ENCODE results near the gene CMTM6. TPM values are rescaled to one million over a fixed set of nuclear protein-coding genes. Genes with fewer than 3 reads are reported as not detected.

The CMTM6 gene
- total and polyA plus RNA-seq, 9 of the 15 experiments (the other 6 are each of a cell fraction or from before 2014, with no cell fraction given) = 8.9 to 39.7 (median 19.5) TPM

GRCh38 chr3:32502118-32502945 is at the start of gene CMTM6 (continued):
- TF ChIP-seq ATF1 (CRISPR knock-in tag; IDR thresholded peaks at IDR 0.05) = no peak
- peak; percentile 57 for TF ChIP-seq ATF1 (tag; IDR thresholded peaks at IDR 0.05)
- TF ChIP-seq SLC30A9 (CRISPR knock-in tag; IDR thresholded peaks at IDR 0.05) = no peak
- no peak for TF ChIP-seq SMC3 (conservative IDR thresholded peaks at IDR 0.05; ENCODE audit: insufficient read depth, low read depth, low read length)
- TF ChIP-seq, protein P1, sequence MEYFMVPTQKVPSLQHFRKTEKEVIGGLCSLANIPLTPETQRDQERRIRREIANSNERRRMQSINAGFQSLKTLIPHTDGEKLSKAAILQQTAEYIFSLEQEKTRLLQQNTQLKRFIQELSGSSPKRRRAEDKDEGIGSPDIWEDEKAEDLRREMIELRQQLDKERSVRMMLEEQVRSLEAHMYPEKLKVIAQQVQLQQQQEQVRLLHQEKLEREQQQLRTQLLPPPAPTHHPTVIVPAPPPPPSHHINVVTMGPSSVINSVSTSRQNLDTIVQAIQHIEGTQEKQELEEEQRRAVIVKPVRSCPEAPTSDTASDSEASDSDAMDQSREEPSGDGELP (CRISPR knock-in tag; IDR thresholded peaks at IDR 0.05; ENCODE audit: borderline replicate concordance) = peak; percentile 84
- TF ChIP-seq KDM5B (IDR thresholded peaks at IDR 0.05; ENCODE audit: insufficient replicate concordance, low read depth, low read length) = peak; percentile 72
- peak; percentile 88 for TF ChIP-seq RBFOX2 (IDR thresholded peaks at IDR 0.05; ENCODE audit: low read depth, low read length)
- TF ChIP-seq ZKSCAN1 (IDR thresholded peaks at IDR 0.05; ENCODE audit: low read depth, low read length) = peak; percentile 51; the same call in 1 of the 2 replicates
- no peak for TF ChIP-seq TCF7L2 (IDR thresholded peaks at IDR 0.05; ENCODE audit: low read depth, low read length)
- 0 out of 2 replicates have a peak, but pooled peaks have one; percentile 45 for TF ChIP-seq MTA2 (IDR thresholded peaks at IDR 0.05; ENCODE audit: low read depth)
- TF ChIP-seq ELF1 (tag; IDR thresholded peaks at IDR 0.05) = peak; percentile 73
- TF ChIP-seq NR2C1 (IDR thresholded peaks at IDR 0.05) = no peak
- TF ChIP-seq NR2C1 (tag; IDR thresholded peaks at IDR 0.05) = no peak
- TF ChIP-seq SIN3B (IDR thresholded peaks at IDR 0.05; ENCODE audit: low read depth) = 0 out of 2 replicates have a peak, but pooled peaks have one; percentile 16
- peak; percentile 55 to 68; a peak in 3 of 4 replicates for TF ChIP-seq KDM1A (IDR thresholded peaks at IDR 0.05)
- no peak for TF ChIP-seq ZNF407 (IDR thresholded peaks at IDR 0.05; ENCODE audit: low read depth)
- no peak for TF ChIP-seq ZNF589 (CRISPR knock-in tag; IDR thresholded peaks at IDR 0.05; ENCODE audit: low read depth)
- no peak for TF ChIP-seq KAT8 (IDR thresholded peaks at IDR 0.05; ENCODE audit: low read depth)

Measured in K562 (cell line).